ENCODE data around the gene FHIP2A. TPM values are rescaled to one million over a fixed set of nuclear protein-coding genes. Genes with fewer than 3 reads are reported as not detected.

The FHIP2A gene
- total RNA-seq, 4 donors from 2014 or later = 4.8 to 16.2 (median 9.0) TPM

- Histone ChIP-seq H3K9me3 (no peaks in the 10 kb centered on the region), H3K27ac (no peak overlapping the region), H3K36me3 (no peaks in the 10 kb centered on the region), H3K4me1 (peaks cover under 1 to 6% (median 4%) of the 10 kb centered on the region in 3 donors), H3K4me3 (no peak overlapping the region), H3K27me3 (peaks cover 0 to 6% (median 0%) of the 10 kb centered on the region in 4 donors)
- intact Hi-C loops (cut with DNase I) = no loop called here
- DNase-seq = no peak
- TF ChIP-seq POLR2A (IDR thresholded peaks at IDR 0.05) (no peak), CTCF (IDR thresholded peaks at IDR 0.05) (no peak)
- 80 to 96% methylated on average over 2 of the region's 2 CpGs for WGBS, 2 donors
Observed at GRCh38 chr10:114871379-114871778, 49.8 kb downstream of the FHIP2A start.

Other genes with a start within 250 kb of the FHIP2A start
- 100 to 1,000 TPM; 185 to 345 (median 304) TPM for gene ABLIM1, start 163.5 kb upstream of the FHIP2A start, total RNA-seq
- gene TRUB1, start 116.4 kb downstream of the FHIP2A start, total RNA-seq = 10 to 100 TPM; 11.0 to 20.6 (median 17.2) TPM